ENCODE measurements around the gene SLC35F4. TPM values are rescaled to one million over a fixed set of nuclear protein-coding genes. Genes with fewer than 3 reads are reported as not detected.

The SLC35F4 gene
- total RNA-seq, 2 donors from 2014 or later: not detected

GRCh38 chr14:57533214-57533613 lies 332.7 kb downstream of the SLC35F4 start:
- peak; percentile 80 for TF ChIP-seq CTCF (conservative IDR thresholded peaks at IDR 0.05)
- DNase-seq: peak; percentile 77
- no peak overlapping the region for H3K27ac Mint-ChIP-seq

GRCh38 chr14:57530571-57530970 lies 335.3 kb downstream of the SLC35F4 start:
- H3K9ac ChIP-seq (ENCODE audit: extremely low read depth, low read length, poor library complexity, severe bottlenecking): no peak overlapping the region
- H3K9me3 Mint-ChIP-seq: peaks cover 4% of the 10 kb centered on the region
- H3K27ac ChIP-seq (ENCODE audit: low read depth, low read length): no peak overlapping the region
- no peaks in the 10 kb centered on the region for H3K4me1 Mint-ChIP-seq
- H3K9me3 ChIP-seq (ENCODE audit: control insufficient read depth, low read length): peaks cover 7% of the 10 kb centered on the region
- H3K4me3 Mint-ChIP-seq: no peak overlapping the region
- no peaks in the 10 kb centered on the region for H3K36me3 Mint-ChIP-seq (ENCODE audit: low read depth)
- no peak overlapping the region for H3K27ac Mint-ChIP-seq
- H3K4me1 ChIP-seq (ENCODE audit: control insufficient read depth, insufficient read depth, low read length): no peaks in the 10 kb centered on the region
- TF ChIP-seq CTCF (conservative IDR thresholded peaks at IDR 0.05): no peak
- DNase-seq: no peak
- peaks cover 18% of the 10 kb centered on the region for H3K27me3 Mint-ChIP-seq (ENCODE audit: insufficient read depth)
- no peak overlapping the region for H3K4me3 ChIP-seq (ENCODE audit: low read length)
- H3K27me3 ChIP-seq (ENCODE audit: control insufficient read depth, insufficient read depth, low read length, poor library complexity, severe bottlenecking): peaks cover 13% of the 10 kb centered on the region
- H3K36me3 ChIP-seq (ENCODE audit: control insufficient read depth, insufficient read depth, low read length): no peaks in the 10 kb centered on the region

More at GRCh38 chr14:57533214-57533613, 332.7 kb downstream of the SLC35F4 start:
- Histone ChIP-seq H3K36me3 (ENCODE audit: control insufficient read depth, insufficient read depth, low read length) (no peaks in the 10 kb centered on the region), H3K9ac (ENCODE audit: extremely low read depth, low read length, poor library complexity, severe bottlenecking) (no peak overlapping the region), H3K27ac (ENCODE audit: low read depth, low read length) (no peak overlapping the region), H3K9me3 (ENCODE audit: control insufficient read depth, low read length) (peaks cover 3% of the 10 kb centered on the region), H3K4me1 (ENCODE audit: control insufficient read depth, insufficient read depth, low read length) (no peaks in the 10 kb centered on the region), H3K27me3 (ENCODE audit: control insufficient read depth, insufficient read depth, low read length, poor library complexity, severe bottlenecking) (peaks cover 13% of the 10 kb centered on the region), H3K4me3 (ENCODE audit: low read length) (no peak overlapping the region)
- no peaks in the 10 kb centered on the region for H3K36me3 Mint-ChIP-seq (ENCODE audit: low read depth)
- peaks cover 4% of the 10 kb centered on the region for H3K9me3 Mint-ChIP-seq
- 71 to 76% methylated on average over 1 of the region's 1 CpG for WGBS, 2 experiments (ENCODE audit: insufficient coverage in 1 of 2, insufficient read length in 1 of 2)
- H3K4me3 Mint-ChIP-seq: no peak overlapping the region
- peaks cover 18% of the 10 kb centered on the region for H3K27me3 Mint-ChIP-seq (ENCODE audit: insufficient read depth)
- no peaks in the 10 kb centered on the region for H3K4me1 Mint-ChIP-seq

GRCh38 chr14:57526942-57527341 lies 338.9 kb downstream of the SLC35F4 start:
- H3K4me3 ChIP-seq (ENCODE audit: low read length): no peak overlapping the region
- Mint-ChIP-seq H3K36me3 (ENCODE audit: low read depth) (no peaks in the 10 kb centered on the region), H3K4me3 (no peak overlapping the region), H3K27ac (no peak overlapping the region), H3K4me1 (no peaks in the 10 kb centered on the region), H3K27me3 (ENCODE audit: insufficient read depth) (peaks cover 12% of the 10 kb centered on the region), H3K9me3 (peaks cover 12% of the 10 kb centered on the region)
- WGBS, 2 experiments (ENCODE audit: insufficient coverage in 1 of 2, insufficient read length in 1 of 2): 50 to 63% methylated on average over 1 to 3 of the region's 3 CpGs
- peak; percentile 86 for DNase-seq
- no peaks in the 10 kb centered on the region for H3K4me1 ChIP-seq (ENCODE audit: control insufficient read depth, insufficient read depth, low read length)
- peaks cover 19% of the 10 kb centered on the region for H3K9me3 ChIP-seq (ENCODE audit: control insufficient read depth, low read length)
- TF ChIP-seq CTCF (conservative IDR thresholded peaks at IDR 0.05): peak; percentile 82
- H3K9ac ChIP-seq (ENCODE audit: extremely low read depth, low read length, poor library complexity, severe bottlenecking): no peak overlapping the region
- no peak overlapping the region for H3K27ac ChIP-seq (ENCODE audit: low read depth, low read length)
- H3K27me3 ChIP-seq (ENCODE audit: control insufficient read depth, insufficient read depth, low read length, poor library complexity, severe bottlenecking): peaks cover 13% of the 10 kb centered on the region
- no peaks in the 10 kb centered on the region for H3K36me3 ChIP-seq (ENCODE audit: control insufficient read depth, insufficient read depth, low read length)
